Stimulated activated CD4-positive, alpha-beta T cell treated with anti-CD3 and anti-CD28 coated beads, Interleukin-15, amount 100 ng/mL, for 48 hours (primary cell): Measurements from ENCODE around the gene ZMAT2.
"Not testable (repeated sequence)": the region's sequence is repeated elsewhere in the genome, so short reads cannot be mapped to it uniquely, and the experiment has no call there.

Experiments used
- DNase-seq, 2 donors: peaks; one replicate each; pipeline ENCODE4 v3.0.0-alpha.2; 2020; ENCODE audit warnings: low read depth in 2 of 2

ZMAT2 gene

DNA sequence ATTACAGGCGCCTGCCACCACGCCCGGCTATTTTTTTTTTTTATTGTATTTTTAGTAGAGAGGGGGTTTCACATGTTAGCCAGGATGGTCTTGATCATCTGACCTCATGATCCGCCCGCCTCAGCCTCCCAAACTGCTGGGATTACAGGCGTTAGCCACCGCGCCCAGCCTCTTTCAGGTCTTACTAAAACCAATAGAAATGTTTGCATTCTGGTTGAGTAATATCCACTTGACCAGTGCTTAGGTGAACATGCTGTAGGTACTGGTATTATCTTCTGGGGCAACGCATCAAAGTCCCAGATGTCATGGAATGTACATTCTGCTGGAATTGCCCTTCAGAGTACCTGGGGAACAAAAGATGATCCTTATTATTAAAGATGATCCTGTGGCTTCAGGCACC, 8.5 kb downstream of the ZMAT2 start:
- DNase-seq, result not testable (repeated sequence)

DNA sequence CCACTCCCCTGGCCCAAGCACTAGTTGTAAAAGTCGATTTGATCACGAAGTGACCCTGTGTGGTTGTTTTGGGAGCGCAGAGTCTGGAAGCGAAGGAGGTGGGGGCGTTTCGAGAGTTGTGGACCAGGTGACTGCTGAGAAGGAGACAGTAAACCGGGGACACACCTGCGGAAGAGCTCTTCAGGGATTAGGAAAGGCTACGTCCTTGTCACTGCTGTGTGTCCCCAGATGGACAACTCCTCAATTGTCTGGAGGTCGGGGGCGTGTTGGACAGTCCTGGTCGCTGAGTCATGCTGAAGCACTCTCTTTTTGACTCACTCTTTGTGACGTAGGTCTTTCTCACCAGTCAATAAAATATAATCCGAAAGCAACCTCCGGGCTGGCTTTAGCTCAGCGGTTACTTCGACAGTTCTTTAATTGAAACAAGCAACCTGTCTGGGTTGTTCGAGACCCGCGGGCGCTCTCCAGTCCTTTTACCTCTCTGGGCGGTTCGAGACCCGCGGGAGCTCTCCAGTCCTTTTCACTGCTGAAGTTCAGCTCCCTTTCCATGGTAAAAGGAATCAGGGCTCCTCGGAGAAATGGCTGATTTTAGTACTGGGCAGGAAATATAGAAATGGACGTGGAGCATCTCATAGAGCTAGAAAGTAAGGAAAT, 10.8 kb downstream of the ZMAT2 start:
- peak; percentile 87 to 88 for DNase-seq

DNA sequence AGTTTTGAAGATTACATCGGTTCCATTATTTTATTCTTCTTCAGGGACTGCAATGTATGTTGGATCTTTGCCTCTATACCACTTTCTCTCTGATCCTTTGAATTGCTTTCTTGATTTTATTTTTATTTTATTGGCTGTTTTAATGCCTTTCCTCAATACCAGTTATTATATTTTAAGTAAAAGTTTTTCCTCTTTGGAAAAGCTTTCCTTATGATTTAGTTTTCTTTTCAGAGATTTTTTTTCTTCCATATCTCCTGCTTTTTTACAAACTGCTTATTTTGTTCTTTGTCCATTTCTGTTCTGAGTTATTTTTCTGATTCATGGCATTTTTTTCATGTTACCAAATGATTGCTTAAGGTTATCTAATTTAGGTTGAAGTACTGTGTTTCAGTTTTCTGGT, 11.5 kb downstream of the ZMAT2 start:
- DNase-seq, result no peak

DNA sequence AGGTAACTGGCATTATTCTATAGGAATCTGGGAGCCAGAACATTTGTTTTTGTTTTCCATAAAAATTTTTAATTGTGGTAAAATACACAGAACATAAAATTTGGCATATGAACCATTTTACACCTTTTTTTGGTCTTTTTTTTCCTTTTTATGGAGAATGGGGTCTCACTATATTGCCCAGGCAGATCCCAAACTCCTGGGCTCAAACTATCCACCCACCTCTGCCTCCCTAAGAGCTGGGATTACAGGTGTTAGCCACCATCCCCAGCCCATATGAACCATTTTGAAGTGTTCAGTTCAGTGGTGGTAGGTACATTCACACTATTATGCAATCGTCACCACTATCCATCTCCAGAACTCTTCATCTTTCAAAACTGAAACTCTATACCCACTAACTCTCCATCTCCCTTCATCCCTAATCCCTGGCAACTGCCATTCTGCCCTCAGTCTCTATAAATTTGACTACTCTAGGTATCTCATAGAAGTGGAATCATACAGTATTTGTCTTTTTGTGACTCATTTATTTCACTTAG, 13.4 kb downstream of the ZMAT2 start:
- DNase-seq, result no peak

DNA sequence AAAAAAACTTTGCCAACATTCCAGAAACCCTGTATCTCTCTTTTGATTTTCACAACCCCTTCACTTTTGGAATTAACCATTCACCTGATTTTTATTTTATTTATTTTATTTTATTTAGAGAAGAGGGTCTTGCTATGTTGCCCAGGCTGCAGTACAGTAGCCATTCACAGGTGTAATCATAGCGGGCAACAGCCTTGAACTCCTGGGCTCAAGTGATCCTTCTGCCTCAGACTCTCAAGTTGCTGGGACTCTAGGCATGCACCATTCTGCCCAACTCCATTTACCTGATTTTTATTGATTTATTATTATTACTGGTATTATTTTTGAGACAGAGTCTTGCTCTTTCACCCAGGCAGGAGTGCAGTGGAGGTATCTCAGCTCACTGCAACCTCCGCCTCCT, 16.0 kb downstream of the ZMAT2 start:
- DNase-seq, result not testable (repeated sequence)

DNA sequence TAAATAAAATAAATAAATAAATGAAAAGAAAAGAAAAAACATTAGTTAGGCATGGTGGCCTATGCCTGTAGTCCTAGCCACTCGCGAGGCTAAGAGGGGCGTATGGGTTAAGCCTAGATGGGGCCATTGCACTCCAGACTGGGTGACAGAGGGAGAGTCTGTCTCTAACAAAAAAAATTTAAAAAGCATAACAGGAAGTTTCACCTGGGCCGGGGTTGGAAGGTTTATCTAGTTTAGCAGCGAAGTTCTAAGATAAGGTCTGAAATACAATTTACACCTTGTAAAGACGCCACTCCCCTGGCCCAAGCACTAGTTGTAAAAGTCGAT, 18.0 kb downstream of the ZMAT2 start:
- DNase-seq, result no peak

DNA sequence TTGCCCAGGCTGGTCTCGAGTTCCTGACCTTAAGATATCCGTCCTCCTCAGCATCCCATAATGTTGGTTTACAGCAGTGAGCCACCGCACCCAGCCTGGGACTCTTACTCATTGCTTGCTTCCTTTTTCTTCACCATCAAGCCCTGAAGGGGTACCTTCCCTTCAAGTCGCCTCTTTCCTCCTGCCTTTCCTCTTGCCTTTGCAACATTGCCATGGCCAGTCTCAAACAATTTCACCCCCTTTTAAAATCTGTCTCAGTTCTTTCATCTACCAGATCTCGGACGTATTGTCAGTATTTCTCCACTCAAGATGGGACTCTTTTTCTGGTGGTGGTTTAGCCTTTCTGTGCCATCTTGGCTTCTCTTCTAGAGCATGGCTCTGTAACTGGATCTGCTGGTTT, 20.5 kb downstream of the ZMAT2 start:
- not testable (repeated sequence) for DNase-seq

DNA sequence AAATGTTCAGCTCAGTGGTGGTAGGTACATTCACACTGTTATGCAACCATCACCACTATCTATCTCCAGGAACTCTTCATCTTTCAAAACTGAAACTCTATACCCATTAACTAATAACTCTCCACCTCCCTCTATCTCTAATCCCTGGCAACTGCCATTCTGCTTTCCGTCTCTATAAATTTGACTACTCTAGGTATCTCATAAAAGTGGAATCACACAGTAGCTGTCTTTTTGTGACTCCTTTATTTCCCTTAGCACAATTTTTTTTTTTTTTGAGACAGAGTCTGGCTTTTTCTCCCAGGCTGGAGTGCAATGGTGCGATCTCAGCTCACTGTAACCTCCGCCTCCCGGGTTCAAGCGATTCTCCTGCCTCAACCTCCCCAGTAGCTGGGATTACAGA, 21.1 kb downstream of the ZMAT2 start:
- not testable (repeated sequence) for DNase-seq

DNA sequence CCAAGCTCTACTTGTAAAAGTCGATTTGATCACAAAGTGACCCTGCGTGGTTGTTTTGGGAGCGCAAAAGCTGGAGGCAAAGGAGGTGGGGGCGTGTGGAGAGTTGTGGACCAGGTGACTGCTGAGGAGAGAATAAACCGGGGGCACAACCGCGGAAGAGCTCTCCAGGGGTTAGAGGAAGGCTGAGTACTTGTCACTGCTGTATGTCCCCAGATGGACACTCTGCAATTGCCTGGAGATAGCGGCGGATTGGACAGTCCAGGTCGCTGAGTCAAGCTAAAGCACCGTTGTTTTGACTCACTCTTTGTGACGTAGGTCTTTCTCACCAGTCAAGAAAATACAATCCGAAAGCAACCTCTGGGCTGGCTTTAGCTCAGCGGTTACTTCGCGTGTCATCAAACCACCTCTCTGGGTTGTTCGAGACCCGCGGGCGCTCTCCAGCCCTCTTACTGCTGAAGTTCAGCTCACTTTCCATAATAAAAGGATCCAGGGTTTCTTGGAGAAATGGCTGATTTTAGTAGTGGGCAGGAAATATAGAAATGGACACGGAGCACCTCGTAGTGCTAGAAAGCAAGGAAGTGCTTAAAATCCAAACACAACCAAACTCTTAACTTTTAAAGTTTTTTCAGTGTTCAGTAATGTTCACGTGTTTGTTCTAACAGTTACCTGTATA, 25.7 kb downstream of the ZMAT2 start:
- peak; percentile 69 to 72 for DNase-seq

DNA sequence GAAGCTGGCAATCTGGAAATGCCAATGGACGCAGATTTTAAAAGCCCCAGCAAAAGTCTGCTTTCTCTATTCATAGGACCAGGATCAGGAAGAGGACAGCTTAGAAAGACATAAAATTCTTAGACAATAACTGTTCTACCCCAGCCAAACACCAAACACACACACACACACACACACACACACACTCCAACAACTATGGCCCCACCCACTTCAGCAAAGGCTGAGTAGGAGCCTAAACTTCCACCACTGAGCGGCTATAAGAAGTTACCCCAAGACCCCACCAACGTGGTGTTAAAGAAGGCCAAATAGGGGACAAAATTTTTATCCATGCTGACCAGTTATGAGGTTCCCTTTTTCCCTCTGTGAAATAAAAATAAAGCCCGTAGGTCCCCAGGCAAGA, 32.9 kb downstream of the ZMAT2 start:
- no peak for DNase-seq

DNA sequence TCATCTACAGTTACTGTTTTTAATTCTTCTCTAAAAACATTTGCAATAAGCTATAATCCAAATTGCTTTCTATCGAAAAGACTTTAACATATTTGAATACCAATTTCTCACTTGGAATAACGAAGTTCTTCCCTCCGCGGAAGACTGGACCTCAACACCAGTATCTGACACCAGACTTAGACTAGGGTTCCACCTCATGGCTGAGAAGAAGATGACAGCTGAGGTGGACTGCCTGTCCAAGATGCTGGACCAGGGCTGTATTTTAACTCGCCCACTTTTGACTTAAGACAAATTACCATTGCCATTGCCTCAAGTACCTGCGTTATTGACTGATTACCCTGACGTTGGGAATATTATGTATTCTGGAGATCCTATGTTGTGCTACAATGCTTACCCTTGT, 34.1 kb downstream of the ZMAT2 start:
- DNase-seq, result no peak

DNA sequence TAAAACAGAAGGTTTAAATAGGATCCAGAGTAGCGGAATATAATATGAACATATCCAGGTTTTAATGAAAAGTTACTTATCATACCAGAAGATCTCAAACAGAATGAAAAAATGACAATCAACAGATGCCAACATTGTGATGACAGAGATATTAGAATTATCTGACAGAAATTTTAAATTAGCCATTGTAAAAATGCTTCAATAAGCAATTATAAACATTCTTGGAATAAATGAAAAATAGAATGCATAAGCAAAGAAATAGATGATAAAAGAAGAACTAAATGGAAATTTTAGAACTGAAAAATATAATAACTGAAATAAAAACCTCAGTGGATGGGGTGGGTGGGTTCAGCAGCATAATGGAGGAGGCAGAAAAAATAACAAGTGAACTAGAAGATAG, 37.2 kb downstream of the ZMAT2 start:
- no peak for DNase-seq

DNA sequence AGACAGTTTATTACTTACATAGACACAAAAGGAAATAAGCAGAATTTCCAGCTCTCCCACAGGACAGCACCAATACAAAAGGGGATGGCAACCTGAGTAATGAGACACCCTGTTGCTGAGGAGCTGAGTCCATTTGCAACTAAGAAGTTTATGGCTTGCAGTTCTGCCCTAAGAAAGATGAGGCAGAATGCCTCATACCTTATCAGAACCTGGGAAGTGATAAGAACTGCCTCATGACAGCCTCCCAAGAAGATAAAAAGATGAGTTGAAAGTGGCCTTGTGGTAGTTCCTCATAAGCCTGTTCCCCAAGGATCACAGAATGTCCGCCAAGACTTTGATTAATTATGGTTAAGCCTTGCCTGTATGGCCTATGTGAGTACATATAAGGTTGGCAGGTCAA, 41.7 kb downstream of the ZMAT2 start:
- no peak for DNase-seq

DNA sequence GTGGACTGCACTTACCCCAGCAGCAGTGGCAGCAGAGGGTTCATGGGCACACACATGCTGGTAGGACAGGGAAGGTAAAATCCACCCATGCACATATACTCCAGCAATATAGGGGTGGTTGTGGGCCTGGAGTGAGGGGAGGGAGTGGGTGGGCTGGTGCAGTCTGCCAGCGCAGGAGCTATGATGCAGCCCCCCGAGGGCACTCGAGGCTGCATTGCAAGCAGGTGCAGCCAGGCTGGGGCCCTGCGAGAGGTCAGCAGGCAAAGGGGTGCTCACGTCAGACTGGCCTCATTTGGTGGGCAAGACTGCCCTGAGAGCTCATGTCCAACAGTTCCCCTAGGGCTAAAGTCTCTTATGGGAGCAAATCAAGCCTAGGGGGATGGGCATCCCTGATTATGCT, 53.3 kb downstream of the ZMAT2 start:
- no peak for DNase-seq
